B cell (primary cell): Measurements from ENCODE around the gene PRPF38B.

ENCODE experiments used
- CTCF ChIP-seq: fragments of 200-600 bp; IDR thresholded peaks from one replicate; pipeline ENCODE4 v1.8.0; 2022; ENCODE audit warnings: antibody characterized with exemption, mild to moderate bottlenecking
- EZH2 ChIP-seq: IDR thresholded peaks from 2 replicates; pipeline ENCODE4 v1.6.1; 2012; ENCODE audit warnings: borderline replicate concordance, low read depth, mild to moderate bottlenecking, moderate library complexity, low read length; ENCODE audit not compliant: insufficient read depth, poor library complexity, severe bottlenecking

- TF ChIP-seq CTCF: no peak
- no peak for TF ChIP-seq EZH2
These were observed 9.2 kb downstream of the PRPF38B start for GRCh38 chr1:108701176-108701849.
